NB4 (cell line): Measurements from ENCODE around the gene NME7.

Source experiments
- MYC ChIP-seq: IDR thresholded peaks from 2 replicates; pipeline ENCODE4 v1.6.1; 2011; ENCODE audit warnings: low read depth, low read length
- POLR2A ChIP-seq: IDR thresholded peaks from 2 replicates; pipeline ENCODE4 v1.6.1; 2011; ENCODE audit warnings: mild to moderate bottlenecking; ENCODE audit not compliant: insufficient read length; ENCODE audit errors: extremely low read depth
- TF ChIP-seq, protein P1 (sequence below): IDR thresholded peaks from one replicate; pipeline ENCODE4 v1.5.1; 2012; ENCODE audit warnings: low read depth, low read length
- TF ChIP-seq, protein P2 (sequence below): IDR thresholded peaks from 2 replicates; pipeline ENCODE4 v1.6.1; 2011; ENCODE audit warnings: low read depth, low read length

DNA sequence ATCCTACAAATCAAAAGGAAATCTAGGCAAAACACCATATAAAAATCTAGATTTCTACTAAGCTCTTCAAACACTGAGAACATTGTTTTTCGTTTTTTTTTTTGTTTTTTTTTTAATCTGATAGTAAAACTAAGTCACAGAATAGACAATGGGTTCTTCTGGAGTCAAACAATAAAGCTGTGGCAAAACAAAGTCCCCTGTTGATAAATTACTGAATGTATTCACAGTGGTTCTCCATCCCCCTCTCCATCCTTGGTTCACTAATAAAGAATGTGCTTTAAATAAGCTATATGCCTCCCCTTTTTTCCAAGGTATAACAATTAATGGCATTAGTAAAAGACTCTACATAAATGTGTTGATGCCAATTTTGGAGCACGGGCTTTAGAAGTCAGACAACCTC lies 277.8 kb downstream of the NME7 start:
- TF ChIP-seq, protein P1, sequence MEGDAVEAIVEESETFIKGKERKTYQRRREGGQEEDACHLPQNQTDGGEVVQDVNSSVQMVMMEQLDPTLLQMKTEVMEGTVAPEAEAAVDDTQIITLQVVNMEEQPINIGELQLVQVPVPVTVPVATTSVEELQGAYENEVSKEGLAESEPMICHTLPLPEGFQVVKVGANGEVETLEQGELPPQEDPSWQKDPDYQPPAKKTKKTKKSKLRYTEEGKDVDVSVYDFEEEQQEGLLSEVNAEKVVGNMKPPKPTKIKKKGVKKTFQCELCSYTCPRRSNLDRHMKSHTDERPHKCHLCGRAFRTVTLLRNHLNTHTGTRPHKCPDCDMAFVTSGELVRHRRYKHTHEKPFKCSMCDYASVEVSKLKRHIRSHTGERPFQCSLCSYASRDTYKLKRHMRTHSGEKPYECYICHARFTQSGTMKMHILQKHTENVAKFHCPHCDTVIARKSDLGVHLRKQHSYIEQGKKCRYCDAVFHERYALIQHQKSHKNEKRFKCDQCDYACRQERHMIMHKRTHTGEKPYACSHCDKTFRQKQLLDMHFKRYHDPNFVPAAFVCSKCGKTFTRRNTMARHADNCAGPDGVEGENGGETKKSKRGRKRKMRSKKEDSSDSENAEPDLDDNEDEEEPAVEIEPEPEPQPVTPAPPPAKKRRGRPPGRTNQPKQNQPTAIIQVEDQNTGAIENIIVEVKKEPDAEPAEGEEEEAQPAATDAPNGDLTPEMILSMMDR: no peak
- TF ChIP-seq POLR2A: no peak
- TF ChIP-seq, protein P2, sequence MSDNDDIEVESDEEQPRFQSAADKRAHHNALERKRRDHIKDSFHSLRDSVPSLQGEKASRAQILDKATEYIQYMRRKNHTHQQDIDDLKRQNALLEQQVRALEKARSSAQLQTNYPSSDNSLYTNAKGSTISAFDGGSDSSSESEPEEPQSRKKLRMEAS: no peak
- no peak for TF ChIP-seq MYC
